ENCODE measurements around the gene DIPK1B.

The DIPK1B gene

GRCh38 chr9:136740971-136741882 lies 28.9 kb downstream of the DIPK1B start:
- DNase-seq, result no peak

GRCh38 chr9:136741883-136742571 lies 29.7 kb downstream of the DIPK1B start:
- DNase-seq, result no peak

GRCh38 chr9:136742591-136743391 lies 30.4 kb downstream of the DIPK1B start, which contains the start of gene LCN10:
TSS of gene LCN10 (minus strand) at chr9:136742940. CDS start at chr9:136742903, 37 bp downstream.
- no peak for DNase-seq

GRCh38 chr9:136743639-136744211 lies 31.4 kb downstream of the DIPK1B start:
- DNase-seq, result no peak

GRCh38 chr9:136744773-136745172 lies 32.4 kb downstream of the DIPK1B start:
- no peak for DNase-seq

- DNase-seq, result no peak
Observed at GRCh38 chr9:136745389-136746154, 33.2 kb downstream of the DIPK1B start.

GRCh38 chr9:136746155-136746490 lies 33.8 kb downstream of the DIPK1B start:
- DNase-seq, result no peak

- no peak for DNase-seq
Observed at GRCh38 chr9:136746621-136747020, 34.2 kb downstream of the DIPK1B start.

- no peak for DNase-seq
Observed at GRCh38 chr9:136747161-136748060, 35.0 kb downstream of the DIPK1B start.

- DNase-seq, result no peak
Observed at GRCh38 chr9:136748201-136748600, 35.8 kb downstream of the DIPK1B start, which contains the start of gene LCN6. TSS of gene LCN6 (minus strand) at chr9:136748525. CDS start at chr9:136748483, 42 bp downstream.

- DNase-seq, result no peak
Observed at GRCh38 chr9:136748666-136749611, 36.6 kb downstream of the DIPK1B start.

- DNase-seq, result no peak
Observed at GRCh38 chr9:136750526-136750925, 38.2 kb downstream of the DIPK1B start.

GRCh38 chr9:136751244-136751643 lies 38.9 kb downstream of the DIPK1B start:
- no peak for DNase-seq

- no peak for DNase-seq
Observed at GRCh38 chr9:136751814-136752213, 39.4 kb downstream of the DIPK1B start.

- DNase-seq, result no peak
Observed at GRCh38 chr9:136753371-136754058, 41.1 kb downstream of the DIPK1B start.

- no peak for DNase-seq
Observed at GRCh38 chr9:136754059-136754572, 41.7 kb downstream of the DIPK1B start.

- DNase-seq, result no peak
Observed at GRCh38 chr9:136754626-136755301, 42.4 kb downstream of the DIPK1B start.
